SU-DHL-6 (cell line): ENCODE data around the gene SUN2.

Experiments
- H2AFZ ChIP-seq: fragments of 200-600 bp; sonication (generic); 2 replicates; pipeline ENCODE4 v1.6.1; 2014; ENCODE audit warnings: low read depth, mild to moderate bottlenecking, moderate library complexity, mixed read lengths, antibody characterized with exemption, low read length; ENCODE audit not compliant: severe bottlenecking
- H3F3A ChIP-seq: fragments of 200-600 bp; shearing (Covaris generic); 2 replicates; pipeline ENCODE4 v1.6.0; 2016; ENCODE audit warnings: antibody characterized with exemption, mild to moderate bottlenecking; ENCODE audit not compliant: insufficient read depth
- H3K27ac ChIP-seq: fragments of 200-600 bp; sonication (generic); 2 replicates; pipeline ENCODE4 v1.5.1; 2016; ENCODE audit warnings: low read depth, mild to moderate bottlenecking, low read length, moderate library complexity, mixed read lengths
- H3K27me3 ChIP-seq: fragments of 200-600 bp; sonication (generic), shearing (Covaris generic); 2 replicates; pipeline ENCODE4 v1.6.0; 2014; ENCODE audit warnings: mild to moderate bottlenecking, low read length
- H3K36me3 ChIP-seq: fragments of 200-600 bp; sonication (generic); 2 replicates; pipeline ENCODE4 v1.6.1; 2014; ENCODE audit warnings: mild to moderate bottlenecking, low read length, mixed read lengths
- H3K4me2 ChIP-seq: fragments of 300-600, 200-600 bp; shearing (Covaris generic), sonication (generic); 2 replicates; pipeline ENCODE4 v1.6.0; 2014; ENCODE audit warnings: low read length, low read depth, mild to moderate bottlenecking; ENCODE audit not compliant: poor library complexity, severe bottlenecking
- H3K4me3 ChIP-seq: fragments of 200-600 bp; sonication (generic); 2 replicates; pipeline ENCODE4 v1.5.1; 2014; ENCODE audit warnings: antibody characterized with exemption, low read length, mild to moderate bottlenecking, mixed read lengths; ENCODE audit not compliant: insufficient read depth, poor library complexity, severe bottlenecking
- H3K79me2 ChIP-seq: fragments of 200-600 bp; sonication (generic); 2 replicates; pipeline ENCODE4 v1.6.1; 2014; ENCODE audit warnings: mild to moderate bottlenecking, low read length, moderate library complexity; ENCODE audit not compliant: insufficient read depth
- H3K9ac ChIP-seq: fragments of 200-600 bp; sonication (generic); 2 replicates; pipeline ENCODE4 v1.7.0; 2014; ENCODE audit warnings: mild to moderate bottlenecking, low read length
- H3K9me2 ChIP-seq: fragments of 200-600 bp; sonication (generic); replicated peaks from 2 replicates; pipeline ENCODE4 v1.6.1; 2014; ENCODE audit warnings: low read length; ENCODE audit not compliant: insufficient read depth
- H3K9me3 ChIP-seq: fragments of 200-600 bp; sonication (generic); 2 replicates; pipeline ENCODE4 v1.6.1; 2014; ENCODE audit warnings: low read length, mixed read lengths; ENCODE audit not compliant: insufficient read depth
- H4K20me1 ChIP-seq: fragments of 200-600 bp; sonication (generic); 2 replicates; pipeline ENCODE4 v1.6.1; 2014; ENCODE audit warnings: low read depth, mild to moderate bottlenecking, antibody characterized with exemption, low read length, moderate library complexity, mixed read lengths
- EZH2phosphoT487 ChIP-seq: fragments of 200-600 bp; sonication (generic), shearing (Covaris generic); conservative IDR thresholded peaks from 2 replicates; pipeline ENCODE4 v1.6.1; 2018; ENCODE audit warnings: mild to moderate bottlenecking, antibody characterized with exemption, low read length, moderate library complexity, mixed read lengths
- TF ChIP-seq, protein P1 (sequence below): fragments of 200-600 bp; sonication (generic); IDR thresholded peaks from one replicate; pipeline ENCODE4 v1.5.1; 2017; ENCODE audit warnings: antibody characterized with exemption, mild to moderate bottlenecking, low read length, moderate library complexity; ENCODE audit not compliant: insufficient read depth, poor library complexity, severe bottlenecking

The SUN2 gene

GRCh38 chr22:38739300-38740055, 16.3 kb downstream of the SUN2 start:
- no peak overlapping the region for H3K27ac ChIP-seq
- no peaks in the 10 kb centered on the region for H3K27me3 ChIP-seq
- H3K4me3 ChIP-seq = no peak overlapping the region
- H4K20me1 ChIP-seq = no peaks in the 10 kb centered on the region
- H3F3A ChIP-seq = 0 out of 2 replicates have a peak, but pooled peaks cover 4% of the 10 kb centered on the region
- H3K79me2 ChIP-seq = no peaks in the 10 kb centered on the region
- H3K9me3 ChIP-seq = no peaks in the 10 kb centered on the region
- no peak overlapping the region for H3K9ac ChIP-seq
- TF ChIP-seq, protein P1, sequence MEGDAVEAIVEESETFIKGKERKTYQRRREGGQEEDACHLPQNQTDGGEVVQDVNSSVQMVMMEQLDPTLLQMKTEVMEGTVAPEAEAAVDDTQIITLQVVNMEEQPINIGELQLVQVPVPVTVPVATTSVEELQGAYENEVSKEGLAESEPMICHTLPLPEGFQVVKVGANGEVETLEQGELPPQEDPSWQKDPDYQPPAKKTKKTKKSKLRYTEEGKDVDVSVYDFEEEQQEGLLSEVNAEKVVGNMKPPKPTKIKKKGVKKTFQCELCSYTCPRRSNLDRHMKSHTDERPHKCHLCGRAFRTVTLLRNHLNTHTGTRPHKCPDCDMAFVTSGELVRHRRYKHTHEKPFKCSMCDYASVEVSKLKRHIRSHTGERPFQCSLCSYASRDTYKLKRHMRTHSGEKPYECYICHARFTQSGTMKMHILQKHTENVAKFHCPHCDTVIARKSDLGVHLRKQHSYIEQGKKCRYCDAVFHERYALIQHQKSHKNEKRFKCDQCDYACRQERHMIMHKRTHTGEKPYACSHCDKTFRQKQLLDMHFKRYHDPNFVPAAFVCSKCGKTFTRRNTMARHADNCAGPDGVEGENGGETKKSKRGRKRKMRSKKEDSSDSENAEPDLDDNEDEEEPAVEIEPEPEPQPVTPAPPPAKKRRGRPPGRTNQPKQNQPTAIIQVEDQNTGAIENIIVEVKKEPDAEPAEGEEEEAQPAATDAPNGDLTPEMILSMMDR = no peak
- TF ChIP-seq EZH2phosphoT487 = no peak
- H3K9me2 ChIP-seq = no peaks in the 10 kb centered on the region
- H2AFZ ChIP-seq = no peak overlapping the region
- H3K4me2 ChIP-seq = no peak overlapping the region
- no peaks in the 10 kb centered on the region; the same call in 1 of the 2 replicates for H3K36me3 ChIP-seq

GRCh38 chr22:38738475-38739070, 17.2 kb downstream of the SUN2 start:
- H3K36me3 ChIP-seq = no peaks in the 10 kb centered on the region; the same call in 1 of the 2 replicates
- no peaks in the 10 kb centered on the region for H3K9me2 ChIP-seq
- no peak overlapping the region for H3K4me3 ChIP-seq
- TF ChIP-seq, protein P1 = no peak
- no peak overlapping the region for H2AFZ ChIP-seq
- H3K27ac ChIP-seq = no peak overlapping the region
- no peak overlapping the region for H3K4me2 ChIP-seq
- H3K79me2 ChIP-seq = no peaks in the 10 kb centered on the region
- no peaks in the 10 kb centered on the region for H3K9me3 ChIP-seq
- H3K27me3 ChIP-seq = no peaks in the 10 kb centered on the region
- H3K9ac ChIP-seq = no peak overlapping the region
- no peaks in the 10 kb centered on the region for H4K20me1 ChIP-seq
- 0 out of 2 replicates have a peak, but pooled peaks cover 4% of the 10 kb centered on the region for H3F3A ChIP-seq

GRCh38 chr22:38737302-38738060, 18.3 kb downstream of the SUN2 start:
- Histone ChIP-seq H3K79me2 (no peaks in the 10 kb centered on the region), H3K9ac (no peak overlapping the region), H2AFZ (no peak overlapping the region), H3K27me3 (no peaks in the 10 kb centered on the region), H4K20me1 (no peaks in the 10 kb centered on the region), H3K9me2 (no peaks in the 10 kb centered on the region), H3K4me3 (no peak overlapping the region), H3K36me3 (no peaks in the 10 kb centered on the region; the same call in 1 of the 2 replicates), H3K4me2 (no peak overlapping the region), H3K9me3 (no peaks in the 10 kb centered on the region), H3F3A (peaks cover 9% of the 10 kb centered on the region; the same call in 1 of the 2 replicates), H3K27ac (no peak overlapping the region)
- TF ChIP-seq, protein P1 = no peak
- TF ChIP-seq EZH2phosphoT487 = no peak
